ENCODE results near the gene PSTPIP2. TPM values are rescaled to one million over a fixed set of nuclear protein-coding genes. Genes with fewer than 3 reads are reported as not detected.

Gene PSTPIP2
- total RNA-seq: 3.5 and 4.7 TPM in 2 replicates

GRCh38 chr18:46071653-46072375 lies at the start of gene PSTPIP2:
Gene PSTPIP2, minus strand, starts transcription at chr18:46072260. Its CDS starts 72 bp downstream, at chr18:46072188.

GRCh38 chr18:46104128-46104911 lies 32.3 kb upstream of the PSTPIP2 start, which contains the start of gene HAUS1:
Gene HAUS1, plus strand, starts transcription at chr18:46104385. Its CDS starts 27 bp downstream, at chr18:46104412.

GRCh38 chr18:46097801-46098615 lies 25.9 kb upstream of the PSTPIP2 start, which contains the start of gene ATP5F1A:
Gene ATP5F1A, minus strand, starts transcription at chr18:46098296. Its CDS starts 65 bp downstream, at chr18:46098231.

GRCh38 chr18:45967007-45967706 lies 104.9 kb downstream of the PSTPIP2 start, which contains the start of gene EPG5:
Gene EPG5, minus strand, starts transcription at chr18:45967329. Its CDS starts 90 bp downstream, at chr18:45967239.

Other genes starting within 250 kb of the PSTPIP2 start
- 1.8 and 4.4 TPM in 2 replicates for gene SIGLEC15, start 246.6 kb downstream of the PSTPIP2 start, total RNA-seq
- 45.2 and 66.9 TPM in 2 replicates for gene EPG5, start 104.9 kb downstream of the PSTPIP2 start, total RNA-seq
- 465 and 549 TPM in 2 replicates for gene ATP5F1A, start 26.0 kb upstream of the PSTPIP2 start, total RNA-seq
- gene HAUS1, start 32.1 kb upstream of the PSTPIP2 start, total RNA-seq: 9.0 and 16.9 TPM in 2 replicates

Data from smooth muscle cell of the pulmonary artery (primary cell).